Neuron (in vitro differentiated cells): ENCODE data around the gene COX17.
"Not testable (repeated sequence)": the region's sequence is repeated elsewhere in the genome, so short reads cannot be mapped to it uniquely, and the experiment has no call there.

Experiments
- H2AFZ ChIP-seq: one replicate; pipeline ENCODE4 v1.6.1; 2013; ENCODE audit warnings: low read depth, mild to moderate bottlenecking, inconsistent platforms, low read length, moderate library complexity
- H3K27me3 ChIP-seq: one replicate; pipeline ENCODE4 v1.6.1; 2013; ENCODE audit warnings: low read length; ENCODE audit not compliant: insufficient read depth
- H3K36me3 ChIP-seq: one replicate; pipeline ENCODE4 v1.6.1; 2013; ENCODE audit warnings: low read length; ENCODE audit not compliant: insufficient read depth
- H3K4me1 ChIP-seq: one replicate; pipeline ENCODE4 v1.6.1; 2013; ENCODE audit warnings: low read length; ENCODE audit not compliant: insufficient read depth
- H3K4me3 ChIP-seq: 2 replicates; pipeline ENCODE4 v1.5.1; 2013; ENCODE audit warnings: mild to moderate bottlenecking, low read length, moderate library complexity
- H3K9me3 ChIP-seq: one replicate; pipeline ENCODE4 v1.6.1; 2013; ENCODE audit warnings: low read length

COX17 gene

GRCh38 chr3:119695480-119695879 lies 18.3 kb upstream of the COX17 start:
- H3K9me3 ChIP-seq: no peaks in the 10 kb centered on the region
- no peaks in the 10 kb centered on the region for H3K27me3 ChIP-seq
- peak overlapping the region; percentile 63 for H2AFZ ChIP-seq
- no peaks in the 10 kb centered on the region for H3K36me3 ChIP-seq
- no peak overlapping the region for H3K4me3 ChIP-seq
- H3K4me1 ChIP-seq: no peaks in the 10 kb centered on the region

- Histone ChIP-seq H3K36me3 (no peaks in the 10 kb centered on the region), H3K4me1 (no peaks in the 10 kb centered on the region), H3K4me3 (no peak overlapping the region), H3K9me3 (no peaks in the 10 kb centered on the region), H3K27me3 (no peaks in the 10 kb centered on the region), H2AFZ (no peak overlapping the region)
Measured at GRCh38 chr3:119690043-119690656, 12.9 kb upstream of the COX17 start.

GRCh38 chr3:119683421-119683820 lies 6.2 kb upstream of the COX17 start:
- Histone ChIP-seq H3K36me3 (no peaks in the 10 kb centered on the region), H2AFZ (no peak overlapping the region), H3K27me3 (no peaks in the 10 kb centered on the region), H3K4me3 (no peak overlapping the region), H3K4me1 (no peaks in the 10 kb centered on the region), H3K9me3 (no peaks in the 10 kb centered on the region)

GRCh38 chr3:119681279-119681678 lies 4.1 kb upstream of the COX17 start:
- Histone ChIP-seq H3K27me3 (no peaks in the 10 kb centered on the region), H3K9me3 (no peaks in the 10 kb centered on the region), H2AFZ (no peak overlapping the region), H3K36me3 (no peaks in the 10 kb centered on the region), H3K4me3 (no peak overlapping the region), H3K4me1 (peaks cover 3% of the 10 kb centered on the region)

- Histone ChIP-seq H3K36me3 (peaks cover 3% of the 10 kb centered on the region), H3K27me3 (no peaks in the 10 kb centered on the region), H3K4me1 (peaks cover 8% of the 10 kb centered on the region), H3K9me3 (no peaks in the 10 kb centered on the region), H3K4me3 (no peak overlapping the region), H2AFZ (no peak overlapping the region)
Measured at GRCh38 chr3:119679874-119680273, 2.7 kb upstream of the COX17 start.

- H3K4me1 ChIP-seq, H3K9me3 ChIP-seq, H2AFZ ChIP-seq, H3K27me3 ChIP-seq, H3K4me3 ChIP-seq: not testable (repeated sequence)
- peaks cover 18% of the 10 kb centered on the region for H3K36me3 ChIP-seq
Measured at GRCh38 chr3:119678209-119678608, 1.0 kb upstream of the COX17 start.

GRCh38 chr3:119677641-119677934 lies 382 bp upstream of the COX17 start:
- Histone ChIP-seq H3K4me3 (peak overlapping the region; percentile 93), H2AFZ (peak overlapping the region; percentile 98)

GRCh38 chr3:119676020-119676419 lies 1.2 kb downstream of the COX17 start:
- no peaks in the 10 kb centered on the region for H3K27me3 ChIP-seq
- no peaks in the 10 kb centered on the region for H3K9me3 ChIP-seq
- H2AFZ ChIP-seq: no peak overlapping the region
- peaks cover 34% of the 10 kb centered on the region for H3K36me3 ChIP-seq
- peak overlapping the region; percentile 93 for H3K4me3 ChIP-seq
- H3K4me1 ChIP-seq: peaks cover 8% of the 10 kb centered on the region

More at GRCh38 chr3:119677641-119677934, 382 bp upstream of the COX17 start:
- peaks cover 23% of the 10 kb centered on the region for H3K36me3 ChIP-seq
- H3K4me1 ChIP-seq: peaks cover 8% of the 10 kb centered on the region
- no peaks in the 10 kb centered on the region for H3K9me3 ChIP-seq
- no peaks in the 10 kb centered on the region for H3K27me3 ChIP-seq

- peak overlapping the region; percentile 93 for H3K4me3 ChIP-seq
- H2AFZ ChIP-seq: no peak overlapping the region
- no peaks in the 10 kb centered on the region for H3K9me3 ChIP-seq
- H3K36me3 ChIP-seq: peaks cover 34% of the 10 kb centered on the region
- H3K27me3 ChIP-seq: no peaks in the 10 kb centered on the region
- peaks cover 8% of the 10 kb centered on the region for H3K4me1 ChIP-seq
Measured at GRCh38 chr3:119675188-119675874, 1.9 kb downstream of the COX17 start.

GRCh38 chr3:119673875-119674274 lies 3.3 kb downstream of the COX17 start:
- Histone ChIP-seq H3K9me3 (no peaks in the 10 kb centered on the region), H3K27me3 (no peaks in the 10 kb centered on the region), H3K4me3 (no peak overlapping the region), H3K36me3 (peaks cover 44% of the 10 kb centered on the region), H2AFZ (no peak overlapping the region), H3K4me1 (peaks cover 8% of the 10 kb centered on the region)

GRCh38 chr3:119672776-119673175 lies 4.4 kb downstream of the COX17 start:
- no peak overlapping the region for H3K4me3 ChIP-seq
- peaks cover 49% of the 10 kb centered on the region for H3K36me3 ChIP-seq
- peaks cover 7% of the 10 kb centered on the region for H3K4me1 ChIP-seq
- H3K27me3 ChIP-seq: no peaks in the 10 kb centered on the region
- no peak overlapping the region for H2AFZ ChIP-seq
- H3K9me3 ChIP-seq: no peaks in the 10 kb centered on the region

GRCh38 chr3:119669906-119670570 lies 7.2 kb downstream of the COX17 start:
- H2AFZ ChIP-seq: no peak overlapping the region
- no peaks in the 10 kb centered on the region for H3K4me1 ChIP-seq
- H3K4me3 ChIP-seq: no peak overlapping the region
- H3K27me3 ChIP-seq: no peaks in the 10 kb centered on the region
- H3K36me3 ChIP-seq: peaks cover 49% of the 10 kb centered on the region
- no peaks in the 10 kb centered on the region for H3K9me3 ChIP-seq

- Histone ChIP-seq H3K9me3 (no peaks in the 10 kb centered on the region), H3K36me3 (peaks cover 19% of the 10 kb centered on the region), H3K4me3 (no peak overlapping the region), H2AFZ (no peak overlapping the region), H3K4me1 (no peaks in the 10 kb centered on the region), H3K27me3 (no peaks in the 10 kb centered on the region)
Measured at GRCh38 chr3:119665954-119666559, 11.1 kb downstream of the COX17 start.
